ENCODE measurements around the gene ABHD2. TPM values are rescaled to one million over a fixed set of nuclear protein-coding genes. Genes with fewer than 3 reads are reported as not detected.

The ABHD2 gene
- total and polyA plus RNA-seq, 2 donors (not counting 3 experiments of a cell fraction or from before 2014, with no cell fraction given): 14.0 to 62.2 TPM

- H3K4me1 ChIP-seq (ENCODE audit: control insufficient read depth, extremely low read depth, insufficient read depth, low read length): peaks cover 17% of the 10 kb centered on the region
- H3K27me3 ChIP-seq (ENCODE audit: control insufficient read depth in 2 of 2, insufficient read depth in 2 of 2, low read length in 2 of 2): no peaks in the 10 kb centered on the region
- H3K9me1 ChIP-seq (replicated peaks; ENCODE audit: control insufficient read depth, extremely low read depth, insufficient read depth, low read length): no peaks in the 10 kb centered on the region
- CTCF ChIA-PET: interaction anchor here (1.2 kb wide), 1 partner anchor 76 kb away, joined by 3 read pairs; no protein-coding TSS in a partner anchor
- intact Hi-C loops (cut with micrococcal nuclease) (no loop called here), dilution Hi-C loops (cut with MboI; ENCODE audit: extremely low pct_ligation_motif_present, low sequenced_read_pairs) (no loop called here)
- no peak overlapping the region for H3K9ac ChIP-seq (replicated peaks; ENCODE audit: extremely low read depth, insufficient read depth, low read length)
- H3K9me3 ChIP-seq (replicated peaks; ENCODE audit: control insufficient read depth, insufficient read depth, low read length): no peaks in the 10 kb centered on the region
- no peaks in the 10 kb centered on the region for H4K20me1 ChIP-seq (replicated peaks; ENCODE audit: control insufficient read depth, extremely low read depth, insufficient read depth, low read length)
- no peak overlapping the region for H3K4me3 ChIP-seq (replicated peaks in 1 of 3; ENCODE audit: insufficient read depth in 1 of 3, low read depth in 1 of 3, low read length in 3 of 3)
- no peak for FAIRE-seq
- no TSS peak for BruUV-seq (replicated peaks)
- TF ChIP-seq MYC (IDR thresholded peaks at IDR 0.05; ENCODE audit: low read depth, low read length) (no peak), GATA2 (IDR thresholded peaks at IDR 0.05; ENCODE audit: insufficient read depth, insufficient read length, low read depth, low read length) (no peak)
- H3K27ac ChIP-seq (ENCODE audit: insufficient read depth, low read depth, low read length): no peak overlapping the region
- POLR2A ChIA-PET: no interaction called here
- DNase-seq (ENCODE audit: low read depth, low spot score): no peak
- peaks cover 36% of the 10 kb centered on the region for H3K79me2 ChIP-seq (ENCODE audit: control insufficient read depth, insufficient read depth, low read length)
- no peaks in the 10 kb centered on the region for H3K36me3 ChIP-seq (ENCODE audit: control insufficient read depth in 2 of 2, extremely low read depth in 1 of 2, insufficient read depth in 2 of 2, low read length in 2 of 2)
- H3K4me2 ChIP-seq (ENCODE audit: insufficient read depth, low read length): no peak overlapping the region
- no peak overlapping the region for H2AFZ ChIP-seq (ENCODE audit: low read depth, low read length)
These were observed 6.8 kb downstream of the ABHD2 start for GRCh38 chr15:89095073-89095472.

GRCh38 chr15:89095556-89095955 is 7.3 kb downstream of the ABHD2 start:
- DNase-seq (ENCODE audit: low read depth, low spot score) (no peak), FAIRE-seq (no peak)
- dilution Hi-C loops (cut with MboI; ENCODE audit: extremely low pct_ligation_motif_present, low sequenced_read_pairs) (no loop called here), intact Hi-C loops (cut with micrococcal nuclease) (no loop called here)
- no TSS peak for BruUV-seq (replicated peaks)
- H4K20me1 ChIP-seq (replicated peaks; ENCODE audit: control insufficient read depth, extremely low read depth, insufficient read depth, low read length): no peaks in the 10 kb centered on the region
- no peaks in the 10 kb centered on the region for H3K9me1 ChIP-seq (replicated peaks; ENCODE audit: control insufficient read depth, extremely low read depth, insufficient read depth, low read length)
- H3K9ac ChIP-seq (replicated peaks; ENCODE audit: extremely low read depth, insufficient read depth, low read length): no peak overlapping the region
- POLR2A ChIA-PET: no interaction called here
- no peaks in the 10 kb centered on the region for H3K27me3 ChIP-seq (ENCODE audit: control insufficient read depth in 2 of 2, insufficient read depth in 2 of 2, low read length in 2 of 2)
- H3K4me2 ChIP-seq (ENCODE audit: insufficient read depth, low read length): no peak overlapping the region
- H2AFZ ChIP-seq (ENCODE audit: low read depth, low read length): no peak overlapping the region
- no peak overlapping the region for H3K4me3 ChIP-seq (replicated peaks in 1 of 3; ENCODE audit: insufficient read depth in 1 of 3, low read depth in 1 of 3, low read length in 3 of 3)
- no peaks in the 10 kb centered on the region for H3K9me3 ChIP-seq (replicated peaks; ENCODE audit: control insufficient read depth, insufficient read depth, low read length)
- H3K36me3 ChIP-seq (ENCODE audit: control insufficient read depth in 2 of 2, extremely low read depth in 1 of 2, insufficient read depth in 2 of 2, low read length in 2 of 2): no peaks in the 10 kb centered on the region
- H3K79me2 ChIP-seq (ENCODE audit: control insufficient read depth, insufficient read depth, low read length): peaks cover 36% of the 10 kb centered on the region
- no peak overlapping the region for H3K27ac ChIP-seq (ENCODE audit: insufficient read depth, low read depth, low read length)
- H3K4me1 ChIP-seq (ENCODE audit: control insufficient read depth, extremely low read depth, insufficient read depth, low read length): peaks cover 13% of the 10 kb centered on the region
- TF ChIP-seq EZH2 (IDR thresholded peaks at IDR 0.05; ENCODE audit: borderline replicate concordance, low read depth, low read length, severe bottlenecking): no peak
- TF ChIP-seq POLR2A (IDR thresholded peaks at IDR 0.05; ENCODE audit: low read depth, low read length): no peak
- TF ChIP-seq FOS (IDR thresholded peaks at IDR 0.05; ENCODE audit: borderline replicate concordance, insufficient read depth, low read length): no peak
- TF ChIP-seq JUN (IDR thresholded peaks at IDR 0.05; ENCODE audit: borderline replicate concordance, insufficient read depth, insufficient read length, low read depth): no peak
- no peak for TF ChIP-seq MAX (IDR thresholded peaks at IDR 0.05; ENCODE audit: insufficient read depth, insufficient read length)
- no peak for TF ChIP-seq GATA2 (IDR thresholded peaks at IDR 0.05; ENCODE audit: insufficient read depth, insufficient read length, low read depth, low read length)
- no peak for TF ChIP-seq POLR2AphosphoS5 (IDR thresholded peaks at IDR 0.05; ENCODE audit: insufficient read depth, low read depth, low read length)
- TF ChIP-seq, protein P1, sequence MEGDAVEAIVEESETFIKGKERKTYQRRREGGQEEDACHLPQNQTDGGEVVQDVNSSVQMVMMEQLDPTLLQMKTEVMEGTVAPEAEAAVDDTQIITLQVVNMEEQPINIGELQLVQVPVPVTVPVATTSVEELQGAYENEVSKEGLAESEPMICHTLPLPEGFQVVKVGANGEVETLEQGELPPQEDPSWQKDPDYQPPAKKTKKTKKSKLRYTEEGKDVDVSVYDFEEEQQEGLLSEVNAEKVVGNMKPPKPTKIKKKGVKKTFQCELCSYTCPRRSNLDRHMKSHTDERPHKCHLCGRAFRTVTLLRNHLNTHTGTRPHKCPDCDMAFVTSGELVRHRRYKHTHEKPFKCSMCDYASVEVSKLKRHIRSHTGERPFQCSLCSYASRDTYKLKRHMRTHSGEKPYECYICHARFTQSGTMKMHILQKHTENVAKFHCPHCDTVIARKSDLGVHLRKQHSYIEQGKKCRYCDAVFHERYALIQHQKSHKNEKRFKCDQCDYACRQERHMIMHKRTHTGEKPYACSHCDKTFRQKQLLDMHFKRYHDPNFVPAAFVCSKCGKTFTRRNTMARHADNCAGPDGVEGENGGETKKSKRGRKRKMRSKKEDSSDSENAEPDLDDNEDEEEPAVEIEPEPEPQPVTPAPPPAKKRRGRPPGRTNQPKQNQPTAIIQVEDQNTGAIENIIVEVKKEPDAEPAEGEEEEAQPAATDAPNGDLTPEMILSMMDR (IDR thresholded peaks at IDR 0.05; ENCODE audit: extremely low read depth in 1 of 2, insufficient read depth in 1 of 2, low read depth in 1 of 2, low read length in 2 of 2): no peak
- no peak for TF ChIP-seq MYC (IDR thresholded peaks at IDR 0.05; ENCODE audit: low read depth, low read length)
- CTCF ChIA-PET: no interaction called here

Data from endothelial cell of umbilical vein (primary cell).